GM12878 (cell line): Measurements from ENCODE around the gene MAGI1. TPM values are rescaled to one million over a fixed set of nuclear protein-coding genes. Genes with fewer than 3 reads are reported as not detected.

Experiments
- ATAC-seq: fragments of 200-7000 bp; cut with Tn5 transposase; 3 replicates; pipeline ENCODE4 v1.9.1; 2020; ENCODE audit warnings: mild to moderate bottlenecking, moderate library complexity
- BruUV-seq: library from RNA; stranded (reverse); fragments of 400-500 nt; replicated peaks from 2 replicates; lab custom pipeline; 2021; lab: Mats Ljungman, UMichigan
- CTCF ChIA-PET: fragments of 300-600 bp; sonication (Branson Sonifier 250); formaldehyde crosslinking; extraction: SDS; loops from one replicate; lab custom pipeline; 2021; ENCODE audit warnings: inconsistent platforms; lab: Yijun Ruan, JAX
- POLR2A ChIA-PET: fragments of 350-600 bp; formaldehyde crosslinking; extraction: SDS; loops from one replicate; lab custom pipeline; 2021; ENCODE audit warnings: inconsistent platforms; lab: Charles Lee
- RAD21 ChIA-PET: fragments of 300-600 bp; sonication (Branson Sonifier 250); formaldehyde crosslinking; loops from one replicate; lab custom pipeline; 2023; ENCODE audit warnings: antibody characterized with exemption; ENCODE audit not compliant: unreplicated experiment; lab: Charles Lee
- SMC1A ChIA-PET: fragments of 300-600 bp; sonication (Branson Sonifier 250); formaldehyde crosslinking; loops from one replicate; lab custom pipeline; 2023; ENCODE audit not compliant: unreplicated experiment, uncharacterized antibody; lab: Charles Lee
- DNase-seq: peaks from one replicate; pipeline ENCODE4 v3.0.0-alpha.2; 2011; ENCODE audit warnings: low read depth, low spot score
- FAIRE-seq: peaks from 3 replicates; lab custom pipeline; 2011; peaks lifted over from hg19 to GRCh38; lab: Jason Lieb, UNC
- H2AFZ ChIP-seq: 2 replicates; pipeline ENCODE4 v1.6.0; 2011; ENCODE audit warnings: low read depth, low read length, control low read depth; ENCODE audit not compliant: control insufficient read depth
- H3K27ac ChIP-seq: 2 replicates; pipeline ENCODE4 v1.5.1; 2011; ENCODE audit warnings: control low read depth; ENCODE audit not compliant: control insufficient read depth, insufficient read depth
- H3K27me3 ChIP-seq, 2 experiments: replicated peaks in 1 of 2; 2 replicates each; pipeline versions ENCODE4 v1.6.0 to v1.6.1; 2011; ENCODE audit warnings: low read length in 1 of 2; ENCODE audit not compliant: control insufficient read depth in 2 of 2, insufficient read depth in 2 of 2
- H3K36me3 ChIP-seq, 2 experiments: 2 replicates each; pipeline ENCODE4 v1.5.1; 2011; ENCODE audit warnings: low read length in 1 of 2; ENCODE audit not compliant: control insufficient read depth in 2 of 2, insufficient read depth in 2 of 2
- H3K4me1 ChIP-seq: 2 replicates; pipeline ENCODE4 v1.6.1; 2011; ENCODE audit warnings: mild to moderate bottlenecking, low read length, moderate library complexity, mixed read lengths; ENCODE audit not compliant: control insufficient read depth, insufficient read depth
- H3K4me2 ChIP-seq: 2 replicates; pipeline ENCODE4 v1.6.0; 2011; ENCODE audit warnings: control low read depth; ENCODE audit not compliant: control insufficient read depth, insufficient read depth
- H3K4me3 ChIP-seq: fragments of 200-600 bp; sonication (generic); 2 replicates; pipeline ENCODE4 v1.5.1; 2016
- H3K79me2 ChIP-seq: 2 replicates; pipeline ENCODE4 v1.6.0; 2011; ENCODE audit warnings: low read length; ENCODE audit not compliant: control insufficient read depth, insufficient read depth
- H3K9ac ChIP-seq: 2 replicates; pipeline ENCODE4 v1.8.0; 2011; ENCODE audit warnings: low read length, control low read depth, mixed read lengths; ENCODE audit not compliant: control insufficient read depth, insufficient read depth
- H3K9me3 ChIP-seq: replicated peaks from 3 replicates; pipeline ENCODE4 v1.5.1; 2011; ENCODE audit warnings: mild to moderate bottlenecking, low read length; ENCODE audit not compliant: control insufficient read depth, insufficient read depth
- H4K20me1 ChIP-seq: 2 replicates; pipeline ENCODE4 v1.6.0; 2011; ENCODE audit not compliant: control insufficient read depth, insufficient read depth
- CREM ChIP-seq: IDR thresholded peaks from 2 replicates; pipeline ENCODE4 v1.6.1; 2014; ENCODE audit warnings: antibody characterized with exemption, low read depth
- ESRRA ChIP-seq: IDR thresholded peaks from 2 replicates; pipeline ENCODE4 v1.6.1; 2012; ENCODE audit warnings: mild to moderate bottlenecking, low read length, improper control_type of control experiment
- GATAD2B ChIP-seq: fragments of 450-650 bp; conservative IDR thresholded peaks from 2 replicates; pipeline ENCODE4 v1.6.1; 2017; ENCODE audit warnings: low read depth, mild to moderate bottlenecking, moderate library complexity
- HCFC1 ChIP-seq: fragments of 150-350 bp; IDR thresholded peaks from 2 replicates; pipeline ENCODE4 v1.6.1; 2014; ENCODE audit warnings: low read length
- KLF5 ChIP-seq: fragments of 450-650 bp; IDR thresholded peaks from 2 replicates; pipeline ENCODE4 v1.6.1; 2014; ENCODE audit warnings: mild to moderate bottlenecking; ENCODE audit not compliant: partially characterized antibody
- MEF2B ChIP-seq: fragments of 450-650 bp; IDR thresholded peaks from 2 replicates; pipeline ENCODE4 v1.6.1; 2018; ENCODE audit warnings: mild to moderate bottlenecking, moderate library complexity; ENCODE audit not compliant: partially characterized antibody, poor library complexity, severe bottlenecking
- MTA2 ChIP-seq: fragments of 450-650 bp; IDR thresholded peaks from 2 replicates; pipeline ENCODE4 v1.6.1; 2016; ENCODE audit warnings: low read depth, mild to moderate bottlenecking, moderate library complexity
- NFYA ChIP-seq: IDR thresholded peaks from 2 replicates; pipeline ENCODE4 v1.6.1; 2011; ENCODE audit warnings: low read depth, mild to moderate bottlenecking, low read length, improper control_type of control experiment, borderline replicate concordance
- PBX3 ChIP-seq: IDR thresholded peaks from 2 replicates; pipeline ENCODE4 v1.6.1; 2011; ENCODE audit warnings: mild to moderate bottlenecking, low read depth, low read length, moderate library complexity; ENCODE audit not compliant: insufficient replicate concordance
- POU2F2 ChIP-seq: IDR thresholded peaks from 3 replicates; pipeline ENCODE4 v1.6.1; 2011; ENCODE audit warnings: low read depth, mild to moderate bottlenecking, low read length, borderline replicate concordance
- RBBP5 ChIP-seq: fragments of 200-600 bp; sonication (generic); conservative IDR thresholded peaks from 2 replicates; pipeline ENCODE4 v1.6.1; 2016
- RUNX3 ChIP-seq: IDR thresholded peaks from 2 replicates; pipeline ENCODE4 v1.6.1; 2012; ENCODE audit warnings: low read length, inconsistent platforms
- SIN3A ChIP-seq: IDR thresholded peaks from 2 replicates; pipeline ENCODE4 v1.6.1; 2012; ENCODE audit warnings: low read depth, low read length, improper control_type of control experiment
- SP1 ChIP-seq: IDR thresholded peaks from one replicate; pipeline ENCODE4 v1.6.1; 2011; ENCODE audit warnings: low read depth, low read length
- ZNF24 ChIP-seq: fragments of 450-650 bp; IDR thresholded peaks from 2 replicates; pipeline ENCODE4 v1.6.1; 2017; ENCODE audit warnings: antibody characterized with exemption, mild to moderate bottlenecking
- WGBS: methylation state at CpG from one replicate; pipeline ENCODE4 v1.1.6; 2016; ENCODE audit warnings: low lambda C conversion rate; ENCODE audit not compliant: insufficient replicate concordance, insufficient coverage; ENCODE audit errors: missing lambda C conversion rate; 5-methylcytosine and 5-hydroxymethylcytosine counted together
- in situ Hi-C: fragments of 300-500 bp; cut with MboI; formaldehyde crosslinking; loops from 9 replicates; pipeline ENCODE4 v1.14.3; 2018; ENCODE audit warnings: mixed read lengths
- intact Hi-C: fragments of 100-400 bp; cut with micrococcal nuclease; formaldehyde crosslinking; loops from one replicate; pipeline ENCODE4 v1.14.2; 2022; ENCODE audit not compliant: unreplicated experiment
- polyA plus RNA-seq, 11 experiments: library from polyadenylated mRNA; depleted of rRNA in 4 of 11; unstranded in 6 of 11; stranded (reverse) in 5 of 11; fragments of >200 nt; fragmentation: Nextera tagmentation in 4 of 11; fragmentation: Illumina TruSeq in 1 of 11; extraction: Ambion mirVana in 4 of 11; extraction: Trizol in 1 of 11; gene quantifications; 1 replicate in 1 of 11; 2 replicates in 10 of 11; pipeline versions ENCODE4 v1.2.1 to v1.2.3, GENCODE V29; 2011 to 2016; ENCODE audit warnings: inconsistent platforms in 2 of 11, missing spikeins in 2 of 11, low read depth in 1 of 11
- total RNA-seq, 4 experiments: library from RNA; depleted of rRNA in 3 of 4; stranded (reverse); fragments of >200 nt in 3 of 4; fragmentation: Illumina TruSeq in 1 of 4; extraction: Trizol in 1 of 4; gene quantifications; 2 replicates each; pipeline versions ENCODE4 v1.2.1 to v1.2.3, GENCODE V29; 2013 to 2021

Gene MAGI1
- total and polyA plus RNA-seq, 10 of the 15 experiments (the other 5 are each of a cell fraction or from before 2014, with no cell fraction given): 0.02 to 3.3 (median 0.29) TPM; not detected in 1

GRCh38 chr3:65729555-65729954, 309.2 kb downstream of the MAGI1 start:
- RAD21 ChIA-PET: no interaction called here
- H3K4me3 ChIP-seq: no peak overlapping the region
- no peak for TF ChIP-seq RBBP5
- TF ChIP-seq MTA2: no peak
- TF ChIP-seq SP1: no peak
- no peak for TF ChIP-seq CREM
- TF ChIP-seq NFYA: no peak
- TF ChIP-seq SIN3A: no peak
- TF ChIP-seq MEF2B: no peak
- TF ChIP-seq POU2F2: no peak
- no peak for TF ChIP-seq KLF5
- no peak for TF ChIP-seq RUNX3
- TF ChIP-seq GATAD2B: no peak
- no peak for TF ChIP-seq ESRRA
- TF ChIP-seq ZNF24: no peak
- no peak for TF ChIP-seq HCFC1
- TF ChIP-seq PBX3: no peak
- BruUV-seq: no TSS peak
- POLR2A ChIA-PET: no interaction called here
- no peak overlapping the region for H3K27ac ChIP-seq
- no peaks in the 10 kb centered on the region for H3K4me1 ChIP-seq
- H2AFZ ChIP-seq: no peak overlapping the region
- H4K20me1 ChIP-seq: no peaks in the 10 kb centered on the region
- H3K27me3 ChIP-seq: no peaks in the 10 kb centered on the region
- no peak for ATAC-seq
- DNase-seq: no peak
- intact Hi-C loops: no loop called here
- in situ Hi-C loops: no loop called here
- SMC1A ChIA-PET: no interaction called here
- no peak for FAIRE-seq
- H3K4me2 ChIP-seq: no peak overlapping the region
- no peaks in the 10 kb centered on the region for H3K79me2 ChIP-seq
- H3K9me3 ChIP-seq: no peaks in the 10 kb centered on the region
- CTCF ChIA-PET: no interaction called here
- 0% methylated on average over 2 of the region's 2 CpGs for WGBS
- H3K36me3 ChIP-seq: no peaks in the 10 kb centered on the region
- H3K9ac ChIP-seq: no peak overlapping the region
